ENCODE results near the gene IQSEC1.

IQSEC1 gene

GRCh38 chr3:12922306-12922705 lies 150.9 kb downstream of the IQSEC1 start:
- no peaks in the 10 kb centered on the region for H3K27me3 Mint-ChIP-seq (ENCODE audit: low read depth)
- DNase-seq (ENCODE audit: low spot score), result no peak
- H3K4me1 Mint-ChIP-seq (ENCODE audit: low read depth), result peaks cover under 1% of the 10 kb centered on the region
- no peaks in the 10 kb centered on the region for H3K9me3 Mint-ChIP-seq
- no peak overlapping the region for H3K4me3 Mint-ChIP-seq
- H3K36me3 Mint-ChIP-seq (ENCODE audit: low read depth), result peaks cover 11% of the 10 kb centered on the region
- H3K27ac Mint-ChIP-seq, result no peak overlapping the region

GRCh38 chr3:12921736-12922135 lies 151.5 kb downstream of the IQSEC1 start:
- Mint-ChIP-seq H3K27ac (no peak overlapping the region), H3K9me3 (no peaks in the 10 kb centered on the region), H3K36me3 (ENCODE audit: low read depth) (peaks cover 15% of the 10 kb centered on the region), H3K4me1 (ENCODE audit: low read depth) (peaks cover 5% of the 10 kb centered on the region), H3K27me3 (ENCODE audit: low read depth) (no peaks in the 10 kb centered on the region), H3K4me3 (no peak overlapping the region)
- DNase-seq (ENCODE audit: low spot score), result no peak

- Mint-ChIP-seq H3K36me3 (ENCODE audit: low read depth) (peaks cover 21% of the 10 kb centered on the region), H3K27me3 (ENCODE audit: low read depth) (no peaks in the 10 kb centered on the region), H3K4me1 (ENCODE audit: low read depth) (peaks cover 13% of the 10 kb centered on the region), H3K27ac (no peak overlapping the region), H3K4me3 (no peak overlapping the region), H3K9me3 (no peaks in the 10 kb centered on the region)
- DNase-seq (ENCODE audit: low spot score), result no peak
These were observed 152.3 kb downstream of the IQSEC1 start for GRCh38 chr3:12920967-12921366.

GRCh38 chr3:12919205-12919604 lies 154.0 kb downstream of the IQSEC1 start:
- Mint-ChIP-seq H3K4me1 (ENCODE audit: low read depth) (peaks cover 17% of the 10 kb centered on the region), H3K27ac (no peak overlapping the region), H3K4me3 (no peak overlapping the region), H3K27me3 (ENCODE audit: low read depth) (no peaks in the 10 kb centered on the region), H3K36me3 (ENCODE audit: low read depth) (peaks cover 23% of the 10 kb centered on the region), H3K9me3 (no peaks in the 10 kb centered on the region)
- DNase-seq (ENCODE audit: low spot score), result no peak

GRCh38 chr3:12918231-12918630 lies 155.0 kb downstream of the IQSEC1 start:
- Mint-ChIP-seq H3K27ac (no peak overlapping the region), H3K36me3 (ENCODE audit: low read depth) (peaks cover 26% of the 10 kb centered on the region), H3K4me3 (no peak overlapping the region), H3K27me3 (ENCODE audit: low read depth) (no peaks in the 10 kb centered on the region), H3K9me3 (no peaks in the 10 kb centered on the region), H3K4me1 (ENCODE audit: low read depth) (peaks cover 17% of the 10 kb centered on the region)
- no peak for DNase-seq (ENCODE audit: low spot score)

- peak; percentile 8 for DNase-seq (ENCODE audit: low spot score)
- no peak overlapping the region for H3K27ac Mint-ChIP-seq
- peaks cover 17% of the 10 kb centered on the region for H3K4me1 Mint-ChIP-seq (ENCODE audit: low read depth)
- no peaks in the 10 kb centered on the region for H3K27me3 Mint-ChIP-seq (ENCODE audit: low read depth)
- H3K36me3 Mint-ChIP-seq (ENCODE audit: low read depth), result peaks cover 32% of the 10 kb centered on the region
- peak overlapping the region; percentile 18 for H3K4me3 Mint-ChIP-seq
- no peaks in the 10 kb centered on the region for H3K9me3 Mint-ChIP-seq
These were observed 157.1 kb downstream of the IQSEC1 start for GRCh38 chr3:12916159-12916558.

GRCh38 chr3:12914088-12914487 lies 159.1 kb downstream of the IQSEC1 start:
- no peaks in the 10 kb centered on the region for H3K9me3 Mint-ChIP-seq
- peaks cover 17% of the 10 kb centered on the region for H3K4me1 Mint-ChIP-seq (ENCODE audit: low read depth)
- no peak overlapping the region for H3K4me3 Mint-ChIP-seq
- peaks cover 38% of the 10 kb centered on the region for H3K36me3 Mint-ChIP-seq (ENCODE audit: low read depth)
- H3K27ac Mint-ChIP-seq, result peak overlapping the region; percentile 15
- H3K27me3 Mint-ChIP-seq (ENCODE audit: low read depth), result no peaks in the 10 kb centered on the region
- no peak for DNase-seq (ENCODE audit: low spot score)

- Mint-ChIP-seq H3K9me3 (no peaks in the 10 kb centered on the region), H3K27ac (no peak overlapping the region), H3K4me1 (ENCODE audit: low read depth) (peaks cover 13% of the 10 kb centered on the region), H3K27me3 (ENCODE audit: low read depth) (no peaks in the 10 kb centered on the region), H3K4me3 (no peak overlapping the region), H3K36me3 (ENCODE audit: low read depth) (peaks cover 40% of the 10 kb centered on the region)
- DNase-seq (ENCODE audit: low spot score), result no peak
These were observed 161.3 kb downstream of the IQSEC1 start for GRCh38 chr3:12911881-12912415.

- H3K36me3 Mint-ChIP-seq (ENCODE audit: low read depth), result peaks cover 30% of the 10 kb centered on the region
- H3K27me3 Mint-ChIP-seq (ENCODE audit: low read depth), result no peaks in the 10 kb centered on the region
- H3K4me3 Mint-ChIP-seq, result no peak overlapping the region
- no peaks in the 10 kb centered on the region for H3K9me3 Mint-ChIP-seq
- DNase-seq (ENCODE audit: low spot score), result no peak
- no peak overlapping the region for H3K27ac Mint-ChIP-seq
- peaks cover under 1% of the 10 kb centered on the region for H3K4me1 Mint-ChIP-seq (ENCODE audit: low read depth)
These were observed 162.7 kb downstream of the IQSEC1 start for GRCh38 chr3:12910356-12911099.

GRCh38 chr3:12909710-12910109 lies 163.5 kb downstream of the IQSEC1 start:
- Mint-ChIP-seq H3K4me1 (ENCODE audit: low read depth) (no peaks in the 10 kb centered on the region), H3K36me3 (ENCODE audit: low read depth) (peaks cover 30% of the 10 kb centered on the region), H3K9me3 (no peaks in the 10 kb centered on the region), H3K27ac (no peak overlapping the region), H3K27me3 (ENCODE audit: low read depth) (no peaks in the 10 kb centered on the region), H3K4me3 (no peak overlapping the region)
- no peak for DNase-seq (ENCODE audit: low spot score)

- no peaks in the 10 kb centered on the region for H3K9me3 Mint-ChIP-seq
- no peaks in the 10 kb centered on the region for H3K4me1 Mint-ChIP-seq (ENCODE audit: low read depth)
- peaks cover 29% of the 10 kb centered on the region for H3K36me3 Mint-ChIP-seq (ENCODE audit: low read depth)
- DNase-seq (ENCODE audit: low spot score), result no peak
- H3K27me3 Mint-ChIP-seq (ENCODE audit: low read depth), result no peaks in the 10 kb centered on the region
- H3K4me3 Mint-ChIP-seq, result no peak overlapping the region
- H3K27ac Mint-ChIP-seq, result no peak overlapping the region
These were observed 164.4 kb downstream of the IQSEC1 start for GRCh38 chr3:12908859-12909258.

GRCh38 chr3:12908136-12908730 lies 165.0 kb downstream of the IQSEC1 start:
- Mint-ChIP-seq H3K27ac (no peak overlapping the region), H3K27me3 (ENCODE audit: low read depth) (no peaks in the 10 kb centered on the region), H3K9me3 (no peaks in the 10 kb centered on the region), H3K4me3 (no peak overlapping the region), H3K36me3 (ENCODE audit: low read depth) (peaks cover 25% of the 10 kb centered on the region), H3K4me1 (ENCODE audit: low read depth) (no peaks in the 10 kb centered on the region)
- DNase-seq (ENCODE audit: low spot score), result no peak

GRCh38 chr3:12907729-12908128 lies 165.5 kb downstream of the IQSEC1 start:
- H3K4me3 Mint-ChIP-seq, result no peak overlapping the region
- H3K36me3 Mint-ChIP-seq (ENCODE audit: low read depth), result peaks cover 20% of the 10 kb centered on the region
- no peaks in the 10 kb centered on the region for H3K9me3 Mint-ChIP-seq
- no peaks in the 10 kb centered on the region for H3K27me3 Mint-ChIP-seq (ENCODE audit: low read depth)
- no peaks in the 10 kb centered on the region for H3K4me1 Mint-ChIP-seq (ENCODE audit: low read depth)
- no peak overlapping the region for H3K27ac Mint-ChIP-seq
- DNase-seq (ENCODE audit: low spot score), result no peak

- Mint-ChIP-seq H3K36me3 (ENCODE audit: low read depth) (peaks cover 19% of the 10 kb centered on the region), H3K4me1 (ENCODE audit: low read depth) (no peaks in the 10 kb centered on the region), H3K27me3 (ENCODE audit: low read depth) (no peaks in the 10 kb centered on the region), H3K4me3 (no peak overlapping the region), H3K9me3 (no peaks in the 10 kb centered on the region), H3K27ac (no peak overlapping the region)
- no peak for DNase-seq (ENCODE audit: low spot score)
These were observed 165.9 kb downstream of the IQSEC1 start for GRCh38 chr3:12907296-12907695.
